ENCODE results near the gene DPP10.
A peak's percentile ranks its signal among the peaks of the same experiment; 100 is the strongest.
"Not testable (repeated sequence)": the region's sequence is repeated elsewhere in the genome, so short reads cannot be mapped to it uniquely, and the experiment has no call there.

DPP10 gene

DNA sequence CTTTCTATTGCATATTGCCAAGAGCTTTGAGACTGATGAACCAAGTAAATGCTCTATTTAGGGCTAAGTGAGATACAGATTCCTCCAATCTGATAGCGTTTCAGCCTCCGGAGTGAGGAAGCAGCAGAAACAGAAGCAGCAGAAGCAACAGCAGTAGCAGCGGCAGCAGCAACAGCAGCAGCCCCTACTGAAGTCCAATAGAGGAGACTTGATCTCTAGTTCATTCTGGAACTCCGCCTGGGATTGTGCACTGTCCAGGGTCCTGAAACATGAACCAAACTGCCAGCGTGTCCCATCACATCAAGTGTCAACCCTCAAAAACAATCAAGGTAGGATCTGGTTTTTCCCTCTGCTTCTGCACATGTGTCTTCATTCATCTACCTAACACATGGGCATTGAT lies at the start of gene DPP10:
Gene DPP10, plus strand, starts transcription at position 132 of the 400 bp plus-strand sequence.
- peak; percentile 0 for DNase-seq (ENCODE audit: low read depth)

DNA sequence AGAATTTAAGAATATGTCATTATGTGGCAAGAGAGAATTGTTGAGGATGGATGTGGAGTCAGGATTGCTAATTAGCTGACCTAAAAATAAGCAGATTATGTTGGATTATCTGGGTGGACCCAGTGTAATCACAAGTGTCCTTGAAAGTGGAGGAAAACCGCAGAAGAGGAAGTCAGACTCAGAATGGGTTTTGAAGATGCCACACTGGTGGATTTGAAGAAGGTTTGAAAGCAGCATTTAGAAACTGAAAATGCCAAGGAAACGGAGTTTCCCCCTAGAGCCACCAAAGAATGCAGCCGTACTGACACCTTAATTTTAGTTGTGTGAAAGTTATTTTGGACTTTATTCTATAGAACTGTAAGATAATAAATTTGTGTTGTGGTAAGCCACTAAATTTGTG lies 41.6 kb upstream of the DPP10 start:
- DNase-seq (ENCODE audit: low read depth) = no peak

DNA sequence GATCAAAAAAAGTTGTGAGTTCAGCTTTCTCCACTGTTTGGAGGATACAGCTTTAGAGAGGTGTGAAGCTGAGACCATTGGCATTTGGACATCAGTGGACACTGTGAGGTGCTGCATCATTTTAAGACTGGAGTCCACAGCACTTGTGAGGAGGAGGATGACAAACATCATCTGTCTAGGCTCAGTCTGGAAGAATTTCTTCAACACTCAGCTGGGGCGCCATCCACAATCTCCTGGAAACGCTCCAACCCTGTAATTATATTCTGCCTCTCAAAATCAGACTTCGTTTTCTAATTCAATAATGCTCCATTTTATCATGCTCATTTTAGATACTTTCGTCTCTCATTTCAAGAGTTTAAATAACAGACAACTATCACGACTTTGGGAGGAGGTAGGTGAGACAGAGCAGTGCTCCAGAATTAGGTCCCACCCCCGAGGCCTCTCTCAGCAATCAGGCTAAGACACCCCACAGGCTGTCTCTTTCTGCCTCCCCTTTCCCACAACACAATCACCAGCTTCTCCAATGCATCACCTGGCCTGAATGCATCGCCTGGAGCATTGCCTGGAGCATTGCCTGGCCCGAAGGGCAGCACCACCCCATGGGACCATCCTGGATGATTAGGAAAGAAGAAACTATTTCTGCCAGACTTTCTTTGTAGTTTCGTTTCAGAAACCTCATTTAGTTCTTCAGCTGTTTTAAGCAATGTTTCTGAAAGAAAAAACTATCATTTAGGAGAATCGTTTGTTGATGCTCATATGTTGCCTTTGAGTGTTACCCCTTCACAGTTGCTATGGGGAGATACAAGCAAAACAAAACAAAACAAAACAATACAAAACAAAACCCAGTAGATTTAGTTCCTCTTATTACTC lies 37.0 kb upstream of the DPP10 start:
- DNase-seq (ENCODE audit: low read depth) = no peak

DNA sequence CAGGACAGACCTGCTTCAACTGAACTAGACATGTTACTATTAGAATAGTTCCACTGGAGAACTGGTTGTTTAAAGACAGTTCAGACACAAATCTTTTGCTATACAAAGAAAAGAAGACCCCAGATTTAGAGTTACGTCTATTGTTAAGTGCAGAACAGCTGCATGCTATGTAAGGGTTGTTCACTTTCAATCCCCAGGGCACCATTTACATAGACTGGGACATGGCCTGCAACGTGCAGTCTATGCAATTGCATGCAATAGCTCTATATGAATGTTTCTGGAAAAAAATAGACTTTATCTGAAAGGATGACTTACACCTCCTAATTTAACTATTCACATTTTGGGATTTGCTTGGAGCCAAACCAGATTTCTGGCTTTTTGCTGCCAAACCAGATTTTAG lies 36.1 kb upstream of the DPP10 start:
- no peak for DNase-seq (ENCODE audit: low read depth)

DNA sequence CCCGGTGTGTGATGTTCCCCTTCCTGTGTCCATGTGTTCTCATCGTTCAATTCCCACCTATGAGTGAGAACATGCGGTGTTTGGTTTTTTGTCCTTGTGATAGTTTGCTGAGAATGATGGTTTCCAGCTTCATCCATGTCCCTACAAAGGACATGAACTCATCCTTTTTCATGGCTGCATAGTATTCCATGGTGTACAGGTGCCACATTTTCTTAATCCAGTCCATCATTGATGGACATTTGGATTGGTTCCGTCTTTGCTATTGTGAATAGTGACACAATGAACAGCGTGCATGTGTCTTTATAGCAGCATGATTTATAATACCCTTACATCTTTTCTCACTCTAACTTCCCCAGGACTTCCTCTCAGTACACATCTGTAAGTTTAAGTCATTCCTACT lies 35.1 kb upstream of the DPP10 start:
- not testable (repeated sequence) for DNase-seq (ENCODE audit: low read depth)

DNA sequence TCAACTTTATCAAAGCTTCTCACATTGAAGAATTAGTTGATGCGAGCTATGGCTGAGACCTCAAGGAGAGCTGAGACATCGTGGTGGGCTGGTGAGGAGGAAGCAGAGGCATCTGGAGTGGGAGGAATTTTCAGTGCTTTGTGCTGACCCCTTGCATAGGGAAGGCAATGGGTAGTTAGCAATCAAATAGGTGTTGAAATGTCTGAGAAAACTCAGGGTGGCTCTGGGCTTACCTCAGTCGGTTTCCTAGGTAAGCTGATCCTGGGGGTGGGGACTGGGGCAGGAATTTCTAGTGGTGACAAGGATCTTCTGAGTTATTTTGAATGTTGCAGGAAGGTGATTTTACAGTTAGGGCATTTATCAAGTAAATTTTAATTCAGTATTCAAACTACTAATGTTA lies 20.7 kb upstream of the DPP10 start:
- no peak for DNase-seq (ENCODE audit: low read depth)

DNA sequence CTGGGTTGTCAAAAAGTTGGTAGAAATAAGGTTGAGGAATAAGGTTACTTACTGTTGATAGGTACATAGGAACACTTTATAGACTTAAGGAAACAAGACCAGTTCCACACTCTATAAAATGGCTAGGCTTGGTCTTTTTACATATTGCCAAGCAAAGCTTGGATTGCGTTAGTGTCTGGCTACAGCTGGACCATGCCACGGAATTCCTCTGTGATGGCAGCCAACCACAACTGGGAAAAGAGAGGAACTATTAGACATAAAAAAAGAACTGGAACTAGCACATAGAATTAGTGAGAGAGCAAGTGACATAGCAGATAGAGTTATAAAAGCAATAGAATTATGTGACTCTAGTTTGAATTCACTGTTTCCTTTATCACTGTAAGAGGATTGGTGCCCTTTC lies 17.7 kb upstream of the DPP10 start:
- no peak for DNase-seq (ENCODE audit: low read depth)

DNA sequence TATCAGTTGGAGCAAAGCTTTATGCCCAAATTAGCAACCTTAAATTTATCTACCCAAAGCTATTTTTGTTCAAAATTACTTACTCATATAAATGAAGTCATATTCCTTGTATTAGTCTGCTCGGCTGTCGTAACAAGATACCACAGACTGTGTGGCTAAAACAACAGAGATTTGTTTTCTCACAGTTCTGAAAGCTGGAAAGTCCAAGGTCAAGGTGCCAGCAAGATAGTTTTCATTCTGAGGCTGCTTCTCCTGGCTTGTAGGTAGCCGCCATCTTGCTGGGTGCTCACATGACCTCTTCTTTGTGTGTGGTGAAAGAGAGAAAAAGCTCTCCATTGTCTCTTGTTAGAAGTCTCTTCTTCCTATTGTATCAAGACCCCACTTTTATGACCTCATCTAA lies 15.7 kb upstream of the DPP10 start:
- DNase-seq (ENCODE audit: low read depth) = no peak

DNA sequence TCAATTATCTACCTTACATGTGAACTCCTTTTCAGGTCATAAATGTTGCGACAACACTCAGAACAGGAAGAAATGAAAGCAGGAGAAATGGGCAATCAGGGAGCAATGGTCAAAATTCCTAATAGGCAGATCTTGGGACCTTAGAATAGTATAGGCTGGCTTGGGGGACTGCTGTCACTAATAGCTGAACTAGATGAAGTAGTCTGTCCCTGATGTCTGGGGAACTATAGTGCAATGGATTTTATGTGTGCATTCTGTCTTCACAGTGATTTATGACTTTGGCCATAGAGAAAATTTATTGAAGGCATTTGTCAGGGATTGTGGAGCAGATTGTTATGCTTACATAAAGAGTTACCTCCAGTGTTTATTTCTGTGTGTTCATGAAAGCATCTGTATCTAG lies 6.1 kb upstream of the DPP10 start:
- DNase-seq (ENCODE audit: low read depth) = no peak

DNA sequence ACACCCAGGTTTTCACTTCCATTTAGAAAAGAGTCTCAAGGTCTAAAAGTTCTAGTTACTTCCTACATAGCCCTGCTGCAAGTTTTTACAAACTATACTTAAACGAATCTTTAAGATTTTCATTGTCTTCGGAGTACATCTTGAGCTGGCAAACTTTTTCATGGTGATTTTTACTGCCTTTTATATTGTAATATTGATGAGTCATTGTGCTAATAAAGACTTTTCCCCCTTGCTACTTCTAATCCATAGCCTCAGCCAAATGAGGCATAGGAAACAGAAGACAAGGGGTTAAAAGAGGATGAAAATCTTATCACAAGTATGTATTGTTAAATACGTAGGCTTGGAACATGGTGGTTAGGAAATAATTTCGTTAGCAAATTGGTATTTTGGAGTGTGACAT lies 4.1 kb downstream of the DPP10 start:
- no peak for DNase-seq (ENCODE audit: low read depth)

DNA sequence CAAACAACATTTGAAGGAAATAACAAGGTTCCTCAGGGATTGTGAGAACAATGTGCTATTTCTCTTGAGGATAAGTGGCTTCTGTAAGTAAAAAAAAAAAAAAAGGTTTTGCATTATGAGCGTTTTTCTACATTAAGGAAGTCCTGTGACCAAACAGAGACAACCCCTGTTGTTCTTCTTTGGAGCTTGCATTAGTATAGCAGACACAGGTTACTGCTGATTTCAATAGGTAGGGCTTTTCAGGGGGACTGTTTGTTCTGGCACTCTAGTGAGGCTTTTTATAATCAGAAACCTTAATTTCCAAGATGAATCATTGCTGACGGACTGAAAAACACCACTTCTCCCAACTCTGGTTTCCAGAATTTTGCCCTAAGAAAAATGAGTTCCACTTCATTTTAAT lies 8.2 kb downstream of the DPP10 start:
- no peak for DNase-seq (ENCODE audit: low read depth)

DNA sequence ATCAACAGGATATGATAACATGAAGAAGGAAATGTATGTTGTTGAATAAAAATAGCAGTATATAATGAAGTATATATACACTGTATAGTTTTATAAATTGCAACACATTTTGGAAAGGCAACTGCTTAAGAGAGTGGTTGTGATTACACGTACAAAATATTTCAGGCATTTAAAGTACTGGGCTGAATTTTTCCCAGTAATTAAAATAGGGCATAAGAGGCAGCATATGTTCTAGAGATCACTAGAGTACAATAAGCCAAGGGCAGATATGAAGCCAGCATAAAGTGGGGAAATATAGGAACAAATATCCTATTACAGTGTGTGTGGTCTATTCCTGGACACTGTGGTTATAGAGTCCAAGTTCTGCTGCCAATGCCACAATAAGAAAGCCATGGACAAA lies 14.1 kb downstream of the DPP10 start:
- no peak for DNase-seq (ENCODE audit: low read depth)

DNA sequence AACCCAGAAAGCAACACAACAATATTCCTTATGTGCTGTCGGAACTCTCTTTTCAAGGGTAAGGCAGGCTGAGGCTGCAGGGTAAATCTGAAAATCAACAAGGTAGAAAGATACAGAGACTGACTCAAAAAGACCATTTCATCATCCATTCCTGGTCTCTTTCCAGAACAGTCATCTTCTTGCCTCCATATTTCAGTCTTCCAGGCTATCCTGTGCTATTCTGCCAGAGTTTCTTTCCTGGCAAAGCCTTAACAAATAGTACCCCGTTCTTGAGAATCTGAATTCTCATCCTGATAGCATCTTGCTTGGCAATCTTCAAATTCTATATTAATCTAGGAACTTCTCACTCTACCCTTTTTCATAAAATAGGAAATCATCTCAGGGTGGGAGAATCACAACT lies 15.5 kb downstream of the DPP10 start:
- DNase-seq (ENCODE audit: low read depth) = no peak

DNA sequence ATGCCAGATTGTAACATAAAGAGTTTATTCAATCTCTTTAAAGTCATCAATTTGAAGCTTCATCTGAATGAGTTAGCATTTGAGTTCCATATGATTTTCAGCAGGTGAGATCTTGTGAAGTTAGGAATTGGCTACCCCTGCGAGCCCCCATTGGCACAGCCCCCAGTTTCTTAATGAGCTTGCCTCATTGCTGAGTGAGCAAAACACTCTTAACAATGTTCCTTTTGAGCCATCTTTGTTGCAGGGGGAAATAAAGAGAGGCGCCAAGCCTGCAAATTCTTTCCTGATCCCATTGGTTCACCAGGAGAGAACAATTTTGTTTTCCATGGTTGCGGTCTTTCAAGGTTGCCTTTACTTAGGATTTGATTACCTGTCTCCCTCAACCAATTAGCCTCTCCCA lies 18.7 kb downstream of the DPP10 start:
- no peak for DNase-seq (ENCODE audit: low read depth)

DNA sequence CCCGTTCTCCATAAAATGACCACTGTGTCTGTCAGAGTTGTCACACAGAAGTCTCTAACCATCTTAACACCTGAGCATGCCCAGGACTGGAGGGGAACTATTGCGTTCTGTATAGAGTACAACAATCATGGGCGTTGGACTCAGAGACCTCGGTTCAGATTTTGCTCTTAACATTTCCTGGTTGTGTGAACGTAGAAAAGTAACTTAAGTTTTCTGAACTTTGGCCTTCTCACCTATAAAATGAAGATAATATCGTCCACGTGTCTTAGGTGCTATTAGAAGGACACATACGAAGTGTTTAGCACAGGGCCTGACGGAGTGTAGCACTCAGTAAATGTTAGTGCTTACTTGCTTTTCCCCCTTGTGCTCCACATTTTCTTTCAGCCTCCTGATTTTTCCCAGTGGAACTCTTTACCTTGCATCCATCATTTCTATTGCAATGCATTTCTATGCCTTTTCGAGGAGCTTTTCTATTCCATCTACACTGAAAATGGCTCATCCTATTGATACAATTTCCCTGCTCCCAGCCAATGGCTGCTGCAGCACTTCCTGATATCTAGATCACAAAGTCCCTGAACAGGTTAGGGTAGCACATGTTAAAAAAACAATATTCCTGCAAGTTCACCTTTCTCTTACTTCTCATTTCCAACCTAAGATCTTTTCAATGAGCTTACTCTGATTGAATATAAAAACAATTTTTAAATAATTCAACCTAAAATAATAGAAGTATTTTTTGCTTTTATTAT lies 22.7 kb downstream of the DPP10 start:
- DNase-seq (ENCODE audit: low read depth) = no peak

DNA sequence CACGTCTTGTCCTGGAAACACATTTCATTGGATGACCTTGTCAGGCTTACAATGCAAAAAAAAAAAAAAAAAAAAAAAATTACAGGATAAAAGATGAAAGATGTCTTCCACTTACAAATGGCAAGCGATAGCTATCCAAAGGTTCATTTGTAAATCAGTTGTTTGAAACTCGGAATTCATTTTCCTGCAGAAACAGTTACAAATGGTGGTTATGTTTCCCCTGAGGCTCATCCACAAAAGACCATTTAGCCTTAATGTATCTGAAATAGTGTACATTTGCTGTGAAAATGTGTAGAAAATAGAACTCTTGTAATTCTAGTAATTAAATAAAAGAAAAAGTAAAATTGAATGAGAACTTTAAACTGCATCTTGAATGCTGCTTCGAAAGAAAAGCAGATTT lies 25.9 kb downstream of the DPP10 start:
- no peak for DNase-seq (ENCODE audit: low read depth)

DNA sequence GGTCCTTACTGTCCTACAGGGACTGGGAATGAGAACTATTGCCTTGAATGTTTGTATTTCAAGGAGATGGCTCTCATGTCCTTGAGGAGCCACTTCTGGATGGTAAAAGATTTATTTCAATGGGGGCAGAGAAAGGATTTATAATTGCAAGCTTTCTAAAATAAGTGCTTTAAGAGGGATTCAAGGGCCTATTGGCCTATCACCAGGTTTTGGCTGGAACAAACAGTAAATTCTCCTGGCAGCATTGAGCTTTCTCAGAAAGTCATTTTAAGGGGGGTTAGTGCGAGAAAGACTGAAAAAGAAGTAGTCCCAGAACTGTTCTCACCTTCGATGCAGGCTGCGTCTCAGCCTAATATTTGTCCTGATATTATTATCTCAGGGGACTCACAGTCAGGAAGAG lies 29.8 kb downstream of the DPP10 start:
- DNase-seq (ENCODE audit: low read depth) = no peak

DNA sequence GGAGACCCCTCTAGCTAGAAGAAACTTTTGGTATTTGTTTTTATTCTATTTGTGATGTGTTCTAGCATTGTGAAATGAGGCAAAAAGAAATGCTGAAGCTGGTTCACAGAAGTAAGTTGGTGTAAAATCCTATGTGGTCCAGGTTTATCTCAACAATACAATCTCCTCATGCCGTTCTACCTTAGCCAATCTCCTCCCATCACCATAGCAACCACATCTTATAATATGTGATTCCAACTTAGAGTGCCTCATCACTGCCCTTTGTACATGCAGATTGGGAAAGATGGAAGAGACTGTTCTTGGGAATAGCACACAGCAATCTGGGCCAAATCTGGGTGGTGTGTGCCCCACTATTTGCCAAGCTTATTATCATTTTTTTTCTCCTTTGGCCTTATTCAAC lies 30.3 kb downstream of the DPP10 start:
- no peak for DNase-seq (ENCODE audit: low read depth)

DNA sequence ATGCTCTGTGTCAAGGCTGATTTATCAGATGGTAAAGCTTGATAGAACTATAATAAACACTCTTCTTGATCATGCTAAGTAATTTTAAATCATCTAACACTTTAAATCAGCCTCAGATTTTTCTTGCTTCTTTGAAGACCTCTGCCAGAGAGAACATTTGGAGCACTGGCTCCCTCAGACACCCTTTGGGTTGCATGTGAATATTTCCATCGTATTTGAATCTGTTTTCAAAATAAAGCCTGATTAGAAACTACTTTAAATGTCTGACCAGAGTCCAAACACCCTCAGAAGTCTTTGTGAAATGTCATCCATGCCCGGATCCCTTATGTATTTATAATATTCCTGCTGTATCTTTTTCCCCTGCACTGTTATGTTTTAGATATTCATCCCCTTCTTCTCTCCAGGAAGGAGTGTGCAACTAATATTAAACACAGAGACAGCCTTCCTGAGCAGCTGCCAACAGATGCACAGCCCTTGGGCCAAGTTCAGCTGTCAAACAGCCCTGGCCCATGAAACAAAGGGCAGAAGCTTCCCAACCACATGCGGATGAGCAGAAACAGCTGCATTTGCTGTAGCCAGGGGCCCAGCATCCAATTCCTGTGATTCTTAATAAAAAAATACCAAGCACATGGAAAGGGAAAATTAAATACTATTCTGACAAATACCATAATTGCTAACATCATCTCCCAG lies 46.5 kb downstream of the DPP10 start:
- DNase-seq (ENCODE audit: low read depth) = no peak

DNA sequence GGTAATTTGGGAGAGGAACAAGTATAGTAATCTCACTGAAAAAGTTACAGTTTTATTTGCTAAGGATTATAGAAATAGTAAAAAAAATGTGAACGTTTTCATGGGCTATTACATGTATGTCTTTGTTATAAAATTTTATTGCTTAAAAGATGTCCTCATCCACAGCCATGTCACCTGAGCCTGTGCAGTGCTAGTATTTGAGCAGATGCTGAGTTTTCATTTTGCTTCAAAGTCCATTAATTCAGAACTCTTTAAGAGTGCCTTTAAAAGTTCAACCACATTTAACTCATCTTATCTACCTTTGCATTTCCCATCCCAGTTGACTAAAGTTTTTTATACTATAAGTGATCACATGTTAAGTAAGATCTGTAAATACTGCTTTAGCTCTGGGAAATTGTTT lies 52.6 kb downstream of the DPP10 start:
- no peak for DNase-seq (ENCODE audit: low read depth)

DNA sequence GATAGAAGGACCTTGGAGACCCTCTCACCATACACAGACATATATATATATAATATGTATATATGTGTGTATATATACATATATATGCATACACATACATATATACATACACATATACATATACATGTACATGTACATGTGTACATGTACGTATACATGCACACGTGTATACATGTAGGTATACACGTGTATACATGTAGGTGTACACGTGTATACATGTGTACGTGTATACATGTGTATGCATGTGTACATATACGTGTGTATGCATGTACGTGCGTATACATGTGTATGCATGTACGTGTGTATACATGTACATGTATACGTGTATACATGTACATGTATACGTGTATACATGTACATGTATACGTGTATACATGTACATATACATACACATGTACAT lies 54.5 kb downstream of the DPP10 start:
- DNase-seq (ENCODE audit: low read depth) = no peak

DNA sequence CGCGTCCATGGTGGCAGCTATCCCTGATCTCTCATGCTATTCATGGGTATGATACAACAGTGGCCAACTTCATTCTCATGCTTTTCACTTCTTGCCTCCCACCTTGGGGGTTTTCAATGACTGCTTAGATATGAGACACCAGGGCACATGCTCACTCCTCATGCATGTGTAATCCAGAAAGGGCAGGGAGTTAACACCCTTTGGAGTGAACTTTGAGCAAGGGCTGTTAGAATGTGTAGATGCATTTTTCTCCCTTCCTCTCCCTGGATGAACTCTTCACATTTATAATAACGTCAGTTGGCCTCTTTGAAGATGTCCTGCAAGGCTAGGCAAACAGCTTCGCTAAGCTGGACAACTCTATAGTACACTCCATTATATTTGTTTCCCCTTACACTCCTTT lies 56.7 kb downstream of the DPP10 start:
- no peak for DNase-seq (ENCODE audit: low read depth)

DNA sequence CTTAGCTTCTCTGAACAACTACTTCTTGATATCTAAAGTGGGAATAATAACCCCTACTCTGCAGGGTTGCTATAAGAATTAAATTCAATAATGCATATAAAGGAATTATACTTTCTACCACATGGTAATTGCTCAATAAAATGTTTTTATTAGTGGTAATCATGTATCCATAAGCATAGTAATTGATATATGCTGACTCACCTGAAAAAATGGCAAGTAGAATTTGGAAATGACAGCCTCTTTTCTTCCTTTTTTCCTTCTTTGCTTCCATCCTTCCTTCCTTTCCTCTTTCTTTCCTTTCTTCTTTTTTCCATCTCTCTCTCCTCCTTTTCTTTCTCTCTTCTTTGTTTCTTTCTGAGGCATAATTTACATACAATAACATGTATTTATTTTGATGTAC lies 65.3 kb downstream of the DPP10 start:
- no peak for DNase-seq (ENCODE audit: low read depth)

All from EH (cell line).